Neural progenitor cell (in vitro differentiated cells): ENCODE measurements around the gene USP53.

ENCODE experiments used
- EZH2 ChIP-seq: fragments of 200-600 bp; sonication (generic); IDR thresholded peaks from 2 replicates; pipeline ENCODE4 v1.6.1; 2017; ENCODE audit warnings: antibody characterized with exemption, mild to moderate bottlenecking, moderate library complexity
- EZH2phosphoT487 ChIP-seq: fragments of 200-600 bp; sonication (generic); IDR thresholded peaks from 2 replicates; pipeline ENCODE4 v1.6.1; 2017; ENCODE audit warnings: antibody characterized with exemption
- TF ChIP-seq, protein P1 (sequence below): fragments of 200-600 bp; sonication (generic); IDR thresholded peaks from 2 replicates; pipeline ENCODE4 v1.5.1; 2017; ENCODE audit warnings: antibody characterized with exemption, mild to moderate bottlenecking

DNA sequence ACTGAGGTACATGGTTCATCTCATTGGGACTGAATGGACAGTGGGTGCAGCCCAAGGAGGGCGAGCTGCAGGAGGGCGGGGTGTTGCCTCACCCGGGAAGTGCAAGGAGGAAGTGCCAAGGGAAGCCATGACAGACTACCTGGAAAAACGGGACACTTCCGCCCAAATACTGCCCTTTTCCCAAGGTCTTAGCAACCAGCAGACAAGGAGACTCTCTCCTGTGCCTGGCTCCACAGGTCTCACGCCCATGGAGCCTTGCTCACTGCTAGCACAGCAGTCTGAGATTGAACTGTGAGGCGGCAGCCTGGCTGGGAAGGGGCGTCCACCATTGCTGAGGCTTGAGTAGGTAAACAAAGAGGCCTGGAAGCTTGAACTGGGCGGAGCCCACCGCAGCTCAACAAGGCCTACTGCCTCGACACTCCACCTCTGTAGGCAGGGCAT, 14.7 kb upstream of the USP53 start:
- TF ChIP-seq, protein P1, sequence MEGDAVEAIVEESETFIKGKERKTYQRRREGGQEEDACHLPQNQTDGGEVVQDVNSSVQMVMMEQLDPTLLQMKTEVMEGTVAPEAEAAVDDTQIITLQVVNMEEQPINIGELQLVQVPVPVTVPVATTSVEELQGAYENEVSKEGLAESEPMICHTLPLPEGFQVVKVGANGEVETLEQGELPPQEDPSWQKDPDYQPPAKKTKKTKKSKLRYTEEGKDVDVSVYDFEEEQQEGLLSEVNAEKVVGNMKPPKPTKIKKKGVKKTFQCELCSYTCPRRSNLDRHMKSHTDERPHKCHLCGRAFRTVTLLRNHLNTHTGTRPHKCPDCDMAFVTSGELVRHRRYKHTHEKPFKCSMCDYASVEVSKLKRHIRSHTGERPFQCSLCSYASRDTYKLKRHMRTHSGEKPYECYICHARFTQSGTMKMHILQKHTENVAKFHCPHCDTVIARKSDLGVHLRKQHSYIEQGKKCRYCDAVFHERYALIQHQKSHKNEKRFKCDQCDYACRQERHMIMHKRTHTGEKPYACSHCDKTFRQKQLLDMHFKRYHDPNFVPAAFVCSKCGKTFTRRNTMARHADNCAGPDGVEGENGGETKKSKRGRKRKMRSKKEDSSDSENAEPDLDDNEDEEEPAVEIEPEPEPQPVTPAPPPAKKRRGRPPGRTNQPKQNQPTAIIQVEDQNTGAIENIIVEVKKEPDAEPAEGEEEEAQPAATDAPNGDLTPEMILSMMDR, result no peak
- TF ChIP-seq EZH2 (no peak), EZH2phosphoT487 (no peak)
